Measurements from ENCODE around the gene SYPL2.

SYPL2 gene

GRCh38 chr1:109492779-109493178, 26.4 kb downstream of the SYPL2 start:
- peak; percentile 67 for DNase-seq (ENCODE audit: low spot score)

- DNase-seq (ENCODE audit: low spot score) = peak; percentile 24
Measured at GRCh38 chr1:109493227-109493626, 26.9 kb downstream of the SYPL2 start.

- peak; percentile 81 for DNase-seq (ENCODE audit: low spot score)
Measured at GRCh38 chr1:109493805-109494539, 27.6 kb downstream of the SYPL2 start, which contains the start of gene CYB561D1. Gene CYB561D1, plus strand, starts transcription at chr1:109494094. Its CDS starts 46 bp downstream, at chr1:109494140.

GRCh38 chr1:109495738-109496137, 29.4 kb downstream of the SYPL2 start:
- DNase-seq (ENCODE audit: low spot score) = no peak

- DNase-seq (ENCODE audit: low spot score) = no peak
Measured at GRCh38 chr1:109497449-109498160, 31.3 kb downstream of the SYPL2 start.

- peak; percentile 34 for DNase-seq (ENCODE audit: low spot score)
Measured at GRCh38 chr1:109498161-109498801, 31.9 kb downstream of the SYPL2 start.

GRCh38 chr1:109499081-109499480, 32.7 kb downstream of the SYPL2 start:
- no peak for DNase-seq (ENCODE audit: low spot score)

- DNase-seq (ENCODE audit: low spot score) = peak; percentile 74
Measured at GRCh38 chr1:109499661-109500536, 33.6 kb downstream of the SYPL2 start.

- DNase-seq (ENCODE audit: low spot score) = no peak
Measured at GRCh38 chr1:109500941-109501381, 34.6 kb downstream of the SYPL2 start.

GRCh38 chr1:109501644-109502363, 35.5 kb downstream of the SYPL2 start:
- DNase-seq (ENCODE audit: low spot score) = no peak

- DNase-seq (ENCODE audit: low spot score) = no peak
Measured at GRCh38 chr1:109502364-109502851, 36.1 kb downstream of the SYPL2 start.

GRCh38 chr1:109503935-109504334, 37.6 kb downstream of the SYPL2 start:
- no peak for DNase-seq (ENCODE audit: low spot score)

- no peak for DNase-seq (ENCODE audit: low spot score)
Measured at GRCh38 chr1:109504974-109505373, 38.6 kb downstream of the SYPL2 start.

- DNase-seq (ENCODE audit: low spot score) = no peak
Measured at GRCh38 chr1:109508001-109508872, 41.9 kb downstream of the SYPL2 start.

- no peak for DNase-seq (ENCODE audit: low spot score)
Measured at GRCh38 chr1:109508873-109509175, 42.5 kb downstream of the SYPL2 start.

GRCh38 chr1:109509176-109510134, 43.1 kb downstream of the SYPL2 start, which contains the start of gene AMIGO1:
Gene AMIGO1, minus strand, starts transcription at chr1:109509727. Its CDS starts 815 bp downstream, at chr1:109508912.
- DNase-seq (ENCODE audit: low spot score) = no peak

GRCh38 chr1:109513110-109513710, 46.9 kb downstream of the SYPL2 start:
- DNase-seq (ENCODE audit: low spot score) = no peak

- no peak for DNase-seq (ENCODE audit: low spot score)
Measured at GRCh38 chr1:109514846-109515245, 48.5 kb downstream of the SYPL2 start.

Measured in kidney capillary endothelial cell (primary cell).